ENCODE results near the gene ARSJ.
A peak's percentile ranks its signal among the peaks of the same experiment; 100 is the strongest.

The ARSJ gene

DNA sequence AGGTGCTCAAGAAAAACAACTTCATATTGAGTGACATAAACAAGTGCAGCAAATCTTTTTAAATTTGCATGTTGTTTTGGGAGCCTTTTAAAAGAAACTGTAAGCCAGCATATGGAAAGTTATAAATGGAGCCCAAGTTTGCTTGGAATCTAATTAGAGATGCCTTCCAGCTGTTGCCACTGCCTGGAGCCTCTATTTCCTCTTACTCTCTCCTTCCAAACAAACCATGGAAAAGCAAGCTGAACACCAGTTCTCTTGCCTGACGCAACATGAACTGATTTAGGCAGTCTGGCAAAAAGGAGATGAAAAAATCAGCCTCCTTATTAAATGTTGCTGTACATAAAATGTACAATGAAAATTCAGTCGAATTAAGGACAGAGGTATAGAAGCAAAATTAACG lies 21.5 kb downstream of the ARSJ start:
- Histone ChIP-seq H3K4me3 (ENCODE audit: low read depth, low read length) (no peak overlapping the region), H3K4me1 (no peaks in the 10 kb centered on the region), H3K36me3 (no peaks in the 10 kb centered on the region)

DNA sequence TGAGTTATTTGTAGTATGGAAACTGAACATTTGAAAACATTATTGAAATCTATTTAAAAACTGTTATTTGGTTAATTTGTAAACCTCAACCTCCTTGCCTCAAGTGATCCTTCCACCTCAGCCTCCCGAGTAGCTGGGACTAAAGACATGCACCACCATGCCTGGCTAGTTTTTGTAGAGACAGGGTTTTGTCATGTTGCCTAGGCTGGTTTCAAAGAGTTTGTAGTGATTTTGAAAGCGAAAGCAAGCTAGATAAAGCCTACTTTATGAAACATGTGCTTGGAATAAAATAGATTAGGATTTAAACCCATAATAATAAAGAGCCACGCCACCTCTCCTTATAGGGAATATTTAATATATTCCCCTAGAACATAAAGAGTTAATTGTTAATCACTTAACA lies 23.5 kb downstream of the ARSJ start:
- Histone ChIP-seq H3K36me3 (no peaks in the 10 kb centered on the region), H3K27me3 (no peaks in the 10 kb centered on the region), H3K9me3 (no peaks in the 10 kb centered on the region), H3K4me3 (ENCODE audit: low read depth, low read length) (no peak overlapping the region), H3K4me1 (no peaks in the 10 kb centered on the region; the same call in 1 of the 2 replicates)
- DNase-seq = no peak
- TF ChIP-seq, protein P1, sequence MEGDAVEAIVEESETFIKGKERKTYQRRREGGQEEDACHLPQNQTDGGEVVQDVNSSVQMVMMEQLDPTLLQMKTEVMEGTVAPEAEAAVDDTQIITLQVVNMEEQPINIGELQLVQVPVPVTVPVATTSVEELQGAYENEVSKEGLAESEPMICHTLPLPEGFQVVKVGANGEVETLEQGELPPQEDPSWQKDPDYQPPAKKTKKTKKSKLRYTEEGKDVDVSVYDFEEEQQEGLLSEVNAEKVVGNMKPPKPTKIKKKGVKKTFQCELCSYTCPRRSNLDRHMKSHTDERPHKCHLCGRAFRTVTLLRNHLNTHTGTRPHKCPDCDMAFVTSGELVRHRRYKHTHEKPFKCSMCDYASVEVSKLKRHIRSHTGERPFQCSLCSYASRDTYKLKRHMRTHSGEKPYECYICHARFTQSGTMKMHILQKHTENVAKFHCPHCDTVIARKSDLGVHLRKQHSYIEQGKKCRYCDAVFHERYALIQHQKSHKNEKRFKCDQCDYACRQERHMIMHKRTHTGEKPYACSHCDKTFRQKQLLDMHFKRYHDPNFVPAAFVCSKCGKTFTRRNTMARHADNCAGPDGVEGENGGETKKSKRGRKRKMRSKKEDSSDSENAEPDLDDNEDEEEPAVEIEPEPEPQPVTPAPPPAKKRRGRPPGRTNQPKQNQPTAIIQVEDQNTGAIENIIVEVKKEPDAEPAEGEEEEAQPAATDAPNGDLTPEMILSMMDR (IDR thresholded peaks at IDR 0.05; ENCODE audit: low read depth, low read length) = no peak

More for the DNA sequence above, 21.5 kb downstream of the ARSJ start:
- no peaks in the 10 kb centered on the region for H3K9me3 ChIP-seq
- DNase-seq = no peak
- H3K27me3 ChIP-seq = no peaks in the 10 kb centered on the region
- TF ChIP-seq, protein P1 (IDR thresholded peaks at IDR 0.05; ENCODE audit: low read depth, low read length) = no peak

DNA sequence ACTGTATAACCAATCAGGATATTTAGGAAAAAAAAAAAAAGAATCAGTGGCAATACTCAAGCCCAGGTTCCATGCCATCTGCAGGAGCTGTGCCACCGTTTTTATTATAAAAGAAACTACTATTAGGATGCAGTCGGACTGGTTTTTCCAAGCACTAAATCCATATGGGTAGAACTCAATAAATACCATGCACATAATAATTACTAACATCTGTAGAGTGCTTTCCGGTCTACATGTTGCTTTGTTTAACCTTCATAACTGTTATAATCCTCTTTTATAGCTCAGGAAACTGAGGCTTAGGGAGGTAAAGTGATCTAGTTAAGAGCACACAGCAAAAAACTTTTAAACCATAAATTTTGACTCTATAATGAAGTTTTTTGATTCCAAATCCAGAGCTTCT lies 24.0 kb downstream of the ARSJ start:
- no peak for DNase-seq
- TF ChIP-seq, protein P1 (IDR thresholded peaks at IDR 0.05; ENCODE audit: low read depth, low read length) = no peak
- H3K4me1 ChIP-seq = no peaks in the 10 kb centered on the region; the same call in 1 of the 2 replicates
- no peaks in the 10 kb centered on the region for H3K27me3 ChIP-seq
- H3K36me3 ChIP-seq = no peaks in the 10 kb centered on the region
- no peaks in the 10 kb centered on the region for H3K9me3 ChIP-seq
- H3K4me3 ChIP-seq (ENCODE audit: low read depth, low read length) = no peak overlapping the region

DNA sequence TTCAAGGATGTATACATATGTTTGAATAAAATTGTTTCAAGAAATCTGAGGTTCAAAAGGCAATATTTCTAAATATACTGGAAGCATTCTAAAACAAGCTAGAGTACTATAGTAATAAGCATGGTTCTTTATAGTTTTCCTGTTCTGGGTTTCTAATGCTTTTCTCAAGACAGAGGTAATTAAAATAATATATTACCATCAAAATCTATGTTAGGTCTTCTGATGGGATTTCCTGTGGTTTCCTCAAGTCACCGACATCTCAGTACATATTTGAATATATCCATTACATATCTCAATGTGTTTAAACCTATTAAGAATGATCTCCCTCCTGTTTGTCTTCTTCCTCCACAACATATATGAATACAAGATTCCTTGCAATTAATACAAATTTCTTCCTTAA lies 25.6 kb downstream of the ARSJ start:
- no peaks in the 10 kb centered on the region for H3K9me3 ChIP-seq
- TF ChIP-seq, protein P1 (IDR thresholded peaks at IDR 0.05; ENCODE audit: low read depth, low read length) = no peak
- H3K27me3 ChIP-seq = no peaks in the 10 kb centered on the region
- H3K36me3 ChIP-seq = no peaks in the 10 kb centered on the region
- H3K4me3 ChIP-seq (ENCODE audit: low read depth, low read length) = no peak overlapping the region
- H3K4me1 ChIP-seq = no peaks in the 10 kb centered on the region; the same call in 1 of the 2 replicates
- no peak for DNase-seq

DNA sequence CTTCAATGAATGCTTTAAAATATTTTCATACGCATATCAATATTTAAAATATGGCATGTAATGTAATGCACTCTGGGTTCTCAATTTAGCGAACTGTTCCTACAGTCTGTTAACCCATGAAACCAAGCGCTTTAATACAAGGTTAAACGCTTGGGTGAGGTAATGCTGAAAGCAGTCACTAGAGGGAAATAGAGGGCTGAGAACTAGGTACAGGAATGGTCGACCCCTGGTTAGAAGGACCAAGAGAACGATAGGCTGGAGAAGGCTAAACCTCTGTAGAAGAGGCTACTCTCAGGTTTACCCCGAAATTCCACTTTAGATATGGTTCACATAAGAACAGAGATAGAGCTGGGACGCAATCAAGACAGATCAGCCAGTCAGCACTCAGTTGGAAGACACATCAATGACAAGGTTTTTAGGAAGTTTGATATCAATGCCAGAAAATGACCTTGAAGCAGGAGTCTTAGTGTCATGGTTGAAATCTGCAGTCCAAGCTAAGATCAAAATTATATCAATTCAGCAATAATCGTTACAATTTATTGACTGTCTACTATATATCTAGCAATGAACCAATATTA lies 26.9 kb downstream of the ARSJ start:
- Histone ChIP-seq H3K9me3 (no peaks in the 10 kb centered on the region), H3K4me3 (ENCODE audit: low read depth, low read length) (no peak overlapping the region), H3K36me3 (no peaks in the 10 kb centered on the region), H3K27me3 (no peaks in the 10 kb centered on the region), H3K4me1 (no peaks in the 10 kb centered on the region; the same call in 1 of the 2 replicates)
- DNase-seq = peak; percentile 56
- TF ChIP-seq, protein P1 (IDR thresholded peaks at IDR 0.05; ENCODE audit: low read depth, low read length) = peak; percentile 91

DNA sequence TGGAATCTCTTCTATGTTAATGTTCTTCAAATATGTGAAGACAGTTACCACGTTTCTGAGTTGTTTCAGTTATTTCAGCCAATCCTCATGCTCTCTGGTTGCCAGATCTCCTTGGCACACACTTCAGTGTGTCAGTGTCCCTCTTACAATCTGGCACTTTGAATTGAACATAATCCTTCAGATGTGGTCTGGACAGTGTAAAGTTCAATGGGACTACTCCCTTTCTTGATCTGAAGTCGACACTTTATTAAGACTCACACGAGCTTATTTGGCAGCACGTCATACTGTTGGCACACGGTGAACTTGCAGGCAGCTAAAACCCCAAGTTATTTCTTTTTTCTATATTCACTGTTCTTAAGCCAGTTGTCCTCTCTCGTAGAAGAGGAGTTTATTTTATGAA lies 28.2 kb downstream of the ARSJ start:
- no peaks in the 10 kb centered on the region for H3K36me3 ChIP-seq
- TF ChIP-seq, protein P1 (IDR thresholded peaks at IDR 0.05; ENCODE audit: low read depth, low read length) = no peak
- no peaks in the 10 kb centered on the region for H3K9me3 ChIP-seq
- H3K27me3 ChIP-seq = no peaks in the 10 kb centered on the region
- DNase-seq = no peak
- H3K4me1 ChIP-seq = no peaks in the 10 kb centered on the region; the same call in 1 of the 2 replicates
- H3K4me3 ChIP-seq (ENCODE audit: low read depth, low read length) = no peak overlapping the region

Measured in BE2C (cell line).